A204.1 (cell line): ENCODE measurements around the gene BEAN1.
"Not testable (repeated sequence)": the region's sequence is repeated elsewhere in the genome, so short reads cannot be mapped to it uniquely, and the experiment has no call there.

ENCODE experiments used
- FAIRE-seq: peaks from 2 replicates; lab custom pipeline; 2012; peaks lifted over from hg19 to GRCh38; lab: Jason Lieb, UNC

The BEAN1 gene

DNA sequence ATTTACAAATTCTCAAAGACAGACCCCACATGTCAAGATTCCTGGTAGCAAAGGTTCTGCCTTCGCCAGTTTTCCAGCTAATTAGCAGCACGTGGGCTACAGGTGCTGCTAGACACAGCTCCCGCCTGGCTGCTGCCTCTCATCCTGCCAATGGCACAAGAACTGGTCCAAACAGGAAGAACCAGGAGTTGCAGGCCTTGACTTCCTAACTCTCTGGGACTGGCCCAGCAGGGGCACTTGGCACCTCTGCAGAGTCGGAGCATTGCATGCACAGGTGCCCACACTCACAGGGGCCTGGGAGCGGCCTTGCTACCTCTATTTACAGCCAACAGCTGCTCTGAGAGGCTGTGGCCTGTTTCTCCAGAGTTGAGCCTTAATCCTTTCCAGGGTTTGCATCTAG is 83.2 kb downstream of the BEAN1 start:
- FAIRE-seq, result no peak

DNA sequence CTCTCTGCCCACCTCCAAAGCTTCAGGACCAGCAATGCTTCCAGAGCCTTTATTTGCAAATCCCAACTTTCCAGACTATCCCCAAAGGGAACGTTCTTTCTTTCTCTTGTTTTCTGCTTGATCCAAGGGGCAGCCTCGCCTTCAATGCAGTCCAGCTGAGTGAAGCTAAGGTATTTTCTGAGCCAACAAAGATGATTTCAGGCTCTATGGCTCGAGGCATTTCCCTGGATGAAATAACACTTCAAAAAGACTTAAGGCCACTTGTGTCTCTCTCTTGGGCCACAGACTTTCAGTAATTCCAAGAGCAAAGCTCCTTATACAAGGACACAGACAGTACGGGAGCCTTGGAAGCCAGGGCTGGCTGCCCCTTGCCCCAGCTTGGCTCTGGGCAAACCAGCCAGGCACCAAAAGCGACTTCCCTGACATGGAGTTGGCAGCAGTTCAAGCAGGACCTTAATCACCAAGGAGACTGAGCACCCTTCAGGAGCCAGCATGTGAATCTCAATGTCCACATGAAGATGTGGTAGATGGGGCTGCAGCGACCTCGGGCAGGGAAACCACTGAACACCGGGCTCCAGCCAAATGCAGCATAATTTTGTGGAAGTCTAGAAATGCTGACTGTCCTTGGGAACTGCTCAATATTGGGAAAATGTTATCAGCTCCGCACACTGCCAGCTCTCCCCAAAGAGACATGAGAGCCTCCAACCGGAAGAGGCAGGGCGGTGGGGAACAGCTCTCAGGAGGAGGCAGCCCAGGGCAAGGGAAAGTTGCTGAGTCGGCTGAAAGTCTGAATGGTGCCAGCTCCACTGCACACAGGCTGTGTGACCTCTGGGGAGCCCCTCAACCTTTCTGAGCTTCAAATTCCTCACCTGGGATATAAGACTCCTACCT is 83.9 kb downstream of the BEAN1 start:
- no peak for FAIRE-seq

DNA sequence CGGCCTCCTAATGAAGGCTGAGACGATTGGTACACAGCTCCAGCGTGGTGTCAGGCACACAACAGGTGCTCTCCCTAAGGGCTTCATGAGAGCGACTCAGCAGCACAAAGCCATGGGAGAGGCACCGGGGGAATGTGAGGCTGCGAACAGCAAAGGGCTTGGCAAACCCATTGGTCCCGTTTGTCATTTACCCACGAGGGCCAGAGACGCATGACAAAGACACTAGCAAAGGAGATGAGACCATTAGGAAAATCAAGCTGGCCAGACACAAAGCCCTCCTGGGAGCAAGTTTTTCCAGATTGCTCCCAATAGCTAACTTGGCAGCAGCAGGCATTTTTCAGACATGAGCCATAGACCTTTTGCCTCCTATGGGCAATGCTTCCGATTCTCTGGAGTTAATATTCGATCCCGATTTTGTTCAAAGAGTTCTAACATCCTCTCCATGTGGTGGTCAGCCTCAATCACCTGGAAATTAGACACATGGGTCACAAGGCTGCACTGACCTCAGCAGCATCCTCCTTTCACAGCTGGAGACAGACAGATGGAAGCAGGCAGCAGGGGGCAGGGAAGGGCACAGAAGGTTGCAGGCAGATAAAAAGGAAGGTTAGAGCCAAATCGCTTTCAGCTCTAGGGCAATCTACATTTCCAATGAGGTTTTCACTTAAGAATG is 84.6 kb downstream of the BEAN1 start:
- no peak for FAIRE-seq

DNA sequence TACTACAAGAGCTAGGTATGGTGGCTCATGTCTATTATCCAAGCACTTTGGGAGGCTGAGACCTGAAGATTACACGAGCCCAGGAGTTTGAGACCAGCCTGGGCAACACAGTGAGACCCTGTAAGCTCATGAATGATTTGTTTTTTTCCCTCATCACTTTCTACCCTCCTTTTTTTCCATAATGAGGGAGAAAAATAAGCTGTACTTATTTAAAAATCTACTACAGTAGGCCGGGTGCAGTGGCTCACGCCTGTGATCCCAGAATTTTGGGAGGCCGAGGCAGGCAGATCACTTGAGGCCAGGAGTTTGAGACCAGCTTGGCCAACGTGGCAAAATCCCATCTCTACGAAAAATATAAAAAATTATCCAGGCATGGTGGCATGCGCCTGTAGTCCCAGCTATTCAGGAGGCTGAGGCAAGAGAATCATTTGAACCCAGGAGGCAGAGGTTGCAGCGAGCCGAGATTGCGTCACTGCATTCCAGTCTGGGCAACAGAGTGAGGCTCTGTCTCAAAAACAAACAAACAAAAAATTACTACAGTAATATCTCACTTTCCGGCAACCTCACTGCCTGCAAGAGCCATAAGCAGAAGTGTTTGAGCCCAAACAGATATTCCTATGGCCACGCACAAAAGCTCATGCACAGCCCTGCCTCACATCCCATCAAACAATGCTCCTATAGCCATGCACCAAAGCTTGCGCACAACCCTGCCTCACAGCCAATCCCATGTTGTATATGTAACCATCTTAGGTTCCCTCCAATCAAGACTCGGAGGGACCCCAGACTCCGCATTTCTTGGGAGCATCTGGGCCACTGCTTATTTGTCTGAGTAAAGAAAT is 85.4 kb downstream of the BEAN1 start:
- no peak for FAIRE-seq

DNA sequence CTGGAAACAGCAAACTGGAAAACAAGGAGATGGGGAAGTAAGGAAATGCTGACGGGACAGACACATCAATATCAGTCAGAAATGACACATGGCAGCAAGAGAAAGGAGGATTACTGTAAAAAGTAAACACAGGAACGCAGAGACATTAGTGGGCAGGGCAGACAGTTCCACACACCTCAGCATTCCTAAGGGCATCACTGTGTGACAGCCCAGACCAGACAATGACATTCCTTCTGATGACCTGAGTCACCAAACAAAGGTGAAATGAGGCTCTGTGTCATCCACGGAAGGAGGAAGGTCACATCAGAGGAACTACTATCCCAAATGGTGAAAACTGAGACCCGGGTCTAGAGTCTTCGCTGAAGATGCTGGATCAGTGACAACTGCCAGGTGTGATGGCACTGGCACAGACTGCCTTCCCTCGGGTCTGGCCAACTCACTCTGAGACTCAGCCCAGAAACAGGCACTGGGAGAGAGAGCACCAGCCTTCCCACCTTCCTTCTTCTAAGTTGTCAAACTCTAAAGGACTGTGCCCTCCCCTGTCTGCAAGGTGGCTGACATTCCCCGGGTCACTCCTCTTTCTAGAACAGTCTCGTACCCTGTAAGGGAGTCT is 86.1 kb downstream of the BEAN1 start:
- FAIRE-seq, result no peak

DNA sequence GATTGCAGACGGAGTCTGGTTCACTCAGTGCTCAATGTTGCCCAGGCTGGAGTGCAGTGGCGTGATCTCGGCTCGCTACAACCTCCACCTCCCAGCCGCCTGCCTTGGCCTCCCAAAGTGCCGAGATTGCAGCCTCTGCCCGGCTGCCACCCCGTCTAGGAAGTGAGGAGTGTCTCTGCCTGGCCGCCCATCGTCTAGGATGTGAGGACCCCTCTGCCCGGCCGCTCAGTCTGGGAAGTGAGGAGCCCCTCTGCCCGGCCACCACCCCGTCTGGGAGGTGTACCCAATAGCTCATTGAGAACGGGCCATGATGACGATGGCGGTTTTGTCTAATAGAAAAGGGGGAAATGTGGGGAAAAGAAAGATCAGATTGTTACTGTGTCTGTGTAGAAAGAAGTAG is 87.3 kb downstream of the BEAN1 start:
- not testable (repeated sequence) for FAIRE-seq

DNA sequence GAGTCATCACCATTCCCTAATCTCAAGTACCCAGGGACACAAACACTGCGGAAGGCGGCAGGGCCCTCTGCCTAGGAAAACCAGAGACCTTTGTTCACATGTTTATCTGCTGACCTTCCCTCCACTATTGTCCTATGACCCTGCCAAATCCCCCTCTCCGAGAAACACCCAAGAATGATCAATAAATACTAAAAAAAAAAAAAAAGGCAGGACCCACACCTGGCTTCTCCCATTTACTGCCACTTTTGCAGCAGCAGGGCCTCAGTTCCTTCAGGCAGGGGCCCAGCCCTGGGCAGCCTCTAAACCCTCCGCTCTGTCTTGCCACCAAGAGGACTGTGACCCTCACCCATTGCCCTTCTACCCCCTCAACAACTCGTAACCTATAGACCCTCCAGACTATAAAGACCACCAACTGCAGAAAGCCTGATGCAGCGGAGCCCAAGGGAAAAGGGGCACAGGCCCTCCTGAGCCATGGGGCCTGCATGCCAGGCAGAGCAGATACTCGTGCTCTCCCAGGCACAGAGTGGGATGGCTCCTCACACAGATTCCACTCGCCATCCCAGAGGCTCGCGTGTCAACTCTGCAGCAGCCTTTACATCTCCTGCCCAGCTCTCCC is 88.0 kb downstream of the BEAN1 start:
- FAIRE-seq, result not testable (repeated sequence)

DNA sequence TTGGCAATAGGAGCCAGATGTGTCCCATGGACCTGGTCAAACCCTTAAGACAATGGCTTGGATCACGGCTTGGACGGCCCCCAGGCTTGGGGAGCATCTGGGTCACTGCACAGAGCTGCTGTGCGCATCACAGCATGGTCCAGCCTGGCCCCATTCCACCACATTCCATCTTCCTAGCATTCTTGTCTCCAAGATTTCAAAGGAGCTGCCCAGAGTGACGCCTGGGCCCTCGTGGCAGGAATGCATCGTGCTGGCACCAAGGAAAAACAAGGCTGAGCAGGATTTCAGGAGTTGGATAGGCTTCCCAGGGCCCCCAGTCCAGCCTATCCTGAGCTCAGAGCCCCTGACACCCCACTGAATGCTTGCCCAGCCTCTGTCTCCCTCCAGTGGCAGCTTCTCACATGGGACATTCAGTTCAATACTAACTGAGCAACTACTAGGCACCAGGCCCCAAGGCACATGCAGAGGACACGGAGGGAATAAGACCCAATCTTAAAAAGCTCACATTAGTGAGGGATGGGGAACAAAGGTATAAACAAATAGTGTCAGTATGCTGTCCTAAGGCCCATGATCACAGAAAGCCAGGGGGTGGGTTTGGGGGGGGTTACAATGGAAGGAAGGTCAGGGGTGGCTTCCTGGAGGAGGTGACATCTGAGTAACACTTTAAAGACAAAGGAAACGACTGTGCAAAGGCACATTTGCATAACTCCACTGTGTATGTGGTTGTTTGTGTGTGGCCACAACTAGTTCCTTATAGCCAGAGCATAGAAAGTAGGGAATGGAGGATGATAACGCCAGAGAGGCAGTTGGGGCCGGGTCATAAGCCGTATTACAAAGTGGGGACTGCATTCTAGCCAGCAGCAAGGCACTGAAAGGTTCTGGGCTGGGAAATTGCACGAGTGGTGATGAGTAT is 88.8 kb downstream of the BEAN1 start:
- FAIRE-seq, result no peak

DNA sequence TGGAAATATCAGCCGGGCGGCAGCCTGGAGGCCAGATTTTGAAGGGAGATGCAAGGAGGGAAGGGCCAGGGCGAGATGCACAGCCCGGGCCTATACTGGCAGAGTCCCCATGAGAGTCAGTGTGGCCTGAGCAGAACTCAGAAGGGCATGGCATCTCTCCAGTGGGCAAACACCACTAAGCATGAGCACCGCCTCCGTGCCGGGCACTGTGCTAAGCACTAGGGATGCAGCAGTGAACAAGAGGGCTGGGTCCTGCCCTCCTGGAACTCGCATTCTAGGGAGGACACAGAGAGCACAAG is 89.4 kb downstream of the BEAN1 start:
- FAIRE-seq, result no peak

DNA sequence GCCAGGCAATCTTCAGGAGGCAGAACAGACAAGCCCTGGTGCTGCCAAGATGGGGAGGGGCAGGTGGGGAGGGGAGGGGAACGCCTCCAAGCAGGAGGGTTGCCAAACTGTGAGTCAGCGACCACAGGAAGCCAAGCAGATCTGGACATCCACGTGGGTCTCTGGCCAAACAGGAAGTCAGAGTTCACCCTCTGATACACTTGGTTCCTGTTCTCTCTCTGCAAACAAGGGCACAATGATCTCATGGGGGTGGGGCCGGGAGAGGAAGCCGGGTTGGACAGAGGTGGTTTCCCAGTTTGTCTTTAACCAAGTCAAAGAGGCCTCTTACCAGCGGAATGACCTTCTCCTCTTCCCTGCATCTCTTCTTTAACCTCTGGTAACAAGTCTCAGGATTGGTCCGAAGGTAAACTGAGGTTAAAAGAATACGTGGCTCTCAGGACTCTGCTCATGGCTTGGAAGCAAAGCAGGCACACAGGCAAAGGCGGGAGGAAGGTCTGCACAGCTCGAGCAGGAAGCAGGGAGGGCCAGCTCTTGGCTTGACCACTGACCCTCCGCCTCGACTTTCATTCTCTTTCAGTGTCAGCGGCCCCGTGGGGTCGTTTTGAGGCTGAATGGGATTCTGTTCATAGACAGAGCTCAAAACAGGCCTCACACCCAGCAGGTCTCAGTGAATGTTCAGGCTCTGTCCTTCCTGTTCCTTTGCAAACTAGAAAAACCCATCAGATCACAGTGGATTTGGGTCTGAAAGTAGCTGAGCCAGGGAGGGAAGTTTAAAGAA is 89.9 kb downstream of the BEAN1 start:
- no peak for FAIRE-seq

DNA sequence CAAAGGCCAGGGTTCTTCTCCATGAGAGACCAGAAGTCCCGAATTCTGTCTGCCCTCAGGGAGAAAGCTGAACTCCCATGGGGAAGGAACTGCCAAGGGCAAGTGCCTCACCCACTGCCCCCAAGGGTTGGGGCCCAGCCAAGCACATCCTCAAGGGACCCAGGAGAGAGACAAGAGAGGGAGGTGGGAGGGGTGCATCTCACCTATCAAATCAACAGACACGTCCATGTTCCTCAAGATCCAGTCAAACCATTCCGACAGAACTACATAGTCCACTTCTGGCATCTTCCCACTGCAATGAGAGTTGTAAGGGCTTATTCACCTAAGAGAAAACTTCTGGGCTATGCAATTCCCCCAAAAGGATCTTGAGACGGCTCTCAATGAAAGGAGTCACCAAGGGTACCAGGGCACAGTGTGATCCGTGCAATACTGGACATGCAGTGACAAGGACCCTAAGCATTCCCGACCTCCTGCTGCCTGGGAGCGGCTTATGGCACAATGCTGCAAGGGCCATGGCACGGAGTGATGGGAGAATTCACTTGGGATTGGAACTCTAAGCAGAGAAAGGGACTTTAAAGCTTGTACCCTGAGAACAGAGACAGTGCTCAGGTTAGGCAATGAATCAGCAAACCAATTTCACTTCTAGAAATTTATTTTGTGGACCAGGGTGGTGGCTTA is 90.6 kb downstream of the BEAN1 start:
- no peak for FAIRE-seq

DNA sequence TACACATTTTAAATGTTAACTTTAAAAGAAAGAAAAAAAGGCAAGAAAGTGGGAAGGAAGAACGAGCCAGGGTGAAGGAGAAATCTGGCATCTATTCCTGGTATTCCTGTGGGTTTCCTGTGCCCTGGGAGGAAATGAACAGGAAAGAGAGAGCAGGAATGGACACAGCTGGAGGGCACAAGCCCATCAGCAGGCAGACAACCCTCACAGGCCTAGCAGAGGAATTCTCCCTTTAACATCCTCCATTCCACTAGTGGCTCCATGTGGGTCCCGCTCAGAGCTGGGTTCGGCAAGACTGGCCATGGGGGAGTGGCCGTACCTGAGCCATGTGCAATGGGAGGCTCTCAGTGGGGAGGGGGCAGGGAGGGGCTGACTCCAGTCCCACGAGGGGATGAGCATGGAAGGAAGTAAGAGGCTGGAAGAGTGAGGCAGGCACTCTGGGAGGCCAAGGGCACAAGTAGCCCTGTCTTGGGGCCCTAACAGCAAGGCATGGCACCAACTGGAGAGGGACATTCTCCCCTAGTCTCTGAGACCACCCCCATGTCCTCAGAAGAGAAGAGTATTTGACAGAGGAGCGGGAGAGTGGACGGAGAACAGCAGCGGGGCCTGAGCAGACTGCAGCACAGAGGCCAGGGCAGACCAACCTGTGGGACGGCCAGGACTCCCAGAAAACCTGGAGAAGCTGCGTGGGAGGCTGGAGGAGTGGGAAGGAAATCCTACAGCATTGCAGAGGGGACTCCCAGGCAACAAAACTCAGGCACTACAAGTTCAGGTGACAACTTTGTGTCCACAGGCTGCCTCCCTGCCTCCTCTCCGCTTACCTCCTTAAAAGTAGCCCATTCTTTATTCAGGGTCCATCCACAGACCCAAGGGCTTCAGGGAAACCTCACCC is 92.6 kb downstream of the BEAN1 start:
- no peak for FAIRE-seq

DNA sequence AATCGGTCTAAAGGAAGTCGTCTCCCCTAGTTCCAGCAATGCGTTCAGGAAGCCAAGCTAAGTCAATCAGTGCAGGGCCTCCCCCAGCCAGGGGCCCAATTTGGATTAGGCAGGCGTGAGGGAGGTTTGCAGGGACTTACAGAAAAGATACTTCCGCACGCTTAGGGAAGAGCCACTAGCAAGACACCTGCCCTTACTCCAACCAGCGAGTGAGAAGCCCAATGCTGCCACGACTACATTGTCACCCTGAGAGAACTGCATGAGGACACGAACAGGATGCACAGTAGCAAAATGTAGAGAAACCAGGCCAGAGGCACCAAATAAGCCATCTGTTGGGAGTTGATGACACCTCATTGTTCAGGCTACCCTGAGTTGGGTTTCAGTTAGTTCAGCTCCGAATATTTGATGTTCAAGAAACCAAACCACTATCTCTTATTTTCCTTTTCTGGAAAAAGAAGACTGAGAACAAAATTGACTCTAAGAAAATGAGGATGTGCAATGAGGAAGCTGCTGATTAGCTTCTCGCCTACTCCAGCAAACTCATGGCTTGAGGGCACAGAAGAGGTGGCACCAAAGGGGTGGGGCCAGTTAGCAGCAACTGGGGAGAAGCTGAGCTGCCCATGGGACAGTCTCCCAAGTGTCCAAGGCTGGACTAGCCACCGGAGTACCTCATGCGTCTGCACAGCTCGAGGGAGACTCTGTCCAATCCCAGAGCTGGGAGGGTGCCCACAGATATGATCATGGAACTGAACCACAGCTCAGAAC is 93.5 kb downstream of the BEAN1 start:
- FAIRE-seq, result no peak

DNA sequence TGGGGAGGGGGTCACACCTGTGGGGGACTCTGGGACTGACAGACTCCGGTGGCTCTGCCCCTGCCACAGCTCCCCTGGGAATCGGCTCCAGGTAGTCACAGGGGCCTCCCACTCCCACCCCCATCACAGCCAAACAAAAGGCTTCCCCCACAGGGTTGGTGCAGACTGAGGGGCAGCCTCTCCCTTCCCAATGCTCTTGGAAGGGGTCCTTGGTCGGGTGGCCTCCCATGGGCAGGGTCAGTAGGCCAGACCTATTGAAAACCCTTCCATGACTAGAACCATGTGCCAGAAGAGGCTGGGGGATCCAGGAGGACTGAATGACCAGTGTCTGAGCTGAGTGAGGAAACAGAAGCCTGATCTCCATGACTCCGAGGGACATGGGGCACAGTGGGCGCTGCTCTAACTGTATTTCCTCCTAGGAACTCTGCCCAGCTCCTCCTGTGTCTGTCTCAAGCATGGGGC is 94.2 kb downstream of the BEAN1 start:
- FAIRE-seq, result no peak

DNA sequence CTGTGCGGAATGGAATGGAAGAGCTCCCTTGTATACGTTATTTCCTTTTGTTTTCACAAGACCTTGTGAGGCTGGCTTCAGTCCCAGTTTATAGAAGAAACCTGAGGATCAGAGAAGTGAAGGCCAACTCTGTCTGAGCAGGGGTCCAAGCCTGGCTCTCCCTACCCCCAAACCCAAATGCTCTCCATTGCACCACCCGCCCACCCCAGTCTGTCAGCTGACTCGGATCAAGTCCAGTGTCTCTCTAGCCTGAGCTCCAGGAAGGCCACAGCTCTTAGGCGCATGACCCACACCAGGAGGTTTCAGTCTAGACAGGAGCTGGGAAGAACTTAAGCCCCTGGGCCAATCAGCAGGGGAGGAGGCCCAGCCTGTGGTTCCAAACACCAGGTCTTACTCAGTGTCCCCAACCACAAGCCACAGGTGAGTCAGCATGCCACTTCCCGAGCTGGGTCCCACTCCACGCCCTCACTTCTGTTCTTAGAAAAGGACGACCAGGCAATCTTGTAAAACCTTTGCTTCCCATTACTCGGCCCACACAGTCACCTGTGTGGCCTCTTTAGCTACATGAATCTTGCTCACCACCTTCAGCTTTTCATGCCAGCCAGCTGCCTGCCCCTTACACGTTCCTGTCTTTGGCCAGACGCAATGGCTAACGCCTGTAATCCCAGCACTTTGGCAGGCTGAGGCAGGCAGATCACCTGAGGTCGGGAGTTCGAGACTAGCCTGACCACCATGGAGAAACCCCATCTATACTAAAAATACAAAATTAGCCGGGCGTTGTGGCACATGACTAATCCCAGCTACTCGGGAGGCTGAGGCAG is 95.1 kb downstream of the BEAN1 start:
- FAIRE-seq, result no peak

DNA sequence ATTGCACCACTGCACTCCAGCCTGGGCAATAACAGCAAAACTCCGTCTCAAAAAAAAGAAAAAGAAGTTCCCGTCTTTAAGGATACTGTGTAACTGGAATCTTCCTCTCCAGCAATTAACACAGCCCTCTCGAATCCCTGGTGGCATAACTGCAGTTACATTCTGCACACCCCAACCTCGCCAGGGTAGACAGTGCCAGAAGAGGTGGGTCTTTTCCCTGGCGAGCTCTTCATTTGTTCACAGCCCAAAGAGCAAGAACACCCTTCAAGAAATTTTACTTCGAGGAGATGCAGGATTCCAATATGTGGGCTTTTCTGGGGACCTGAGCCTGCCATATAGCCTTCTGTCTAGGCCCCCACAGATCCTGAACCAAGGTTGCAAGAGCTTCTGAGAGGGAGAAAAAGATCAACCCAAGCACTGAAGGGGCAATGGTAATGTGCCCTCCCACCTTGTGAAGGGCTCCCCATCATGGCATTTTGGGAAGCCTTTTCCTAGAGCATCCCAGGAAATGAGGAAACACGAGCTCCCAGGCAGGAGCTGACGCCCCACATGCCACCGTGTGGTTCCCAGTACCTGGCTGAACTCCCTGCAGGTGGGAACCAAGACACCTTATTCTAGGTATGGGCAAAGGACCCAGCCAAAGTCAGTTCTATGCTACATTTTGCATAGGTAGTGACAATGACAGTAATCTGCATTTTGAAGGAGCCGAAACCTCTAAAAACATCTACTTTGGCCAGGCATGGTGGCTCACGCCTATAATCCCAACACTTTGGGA is 95.9 kb downstream of the BEAN1 start:
- no peak for FAIRE-seq
